ENCODE results near the gene ZBTB18.
"Not testable (repeated sequence)": the region's sequence is repeated elsewhere in the genome, so short reads cannot be mapped to it uniquely, and the experiment has no call there.

The ZBTB18 gene

GRCh38 chr1:244050835-244051444 lies at the start of gene ZBTB18:
ZBTB18 (plus strand) TSS chr1:244051283; CDS start chr1:244051432, 149 bp downstream.
- no peak for DNase-seq

- no peak for DNase-seq
Observed at GRCh38 chr1:244002721-244003120, 48.4 kb upstream of the ZBTB18 start.

GRCh38 chr1:244005455-244005854 lies 45.6 kb upstream of the ZBTB18 start:
- no peak for DNase-seq

GRCh38 chr1:244006381-244006901 lies 44.6 kb upstream of the ZBTB18 start:
- DNase-seq: no peak

- DNase-seq: no peak
Observed at GRCh38 chr1:244006961-244007360, 44.1 kb upstream of the ZBTB18 start.

- DNase-seq: peak; percentile 71
Observed at GRCh38 chr1:244010191-244010590, 40.9 kb upstream of the ZBTB18 start.

GRCh38 chr1:244010703-244011123 lies 40.4 kb upstream of the ZBTB18 start:
- no peak for DNase-seq

- DNase-seq: no peak
Observed at GRCh38 chr1:244011271-244011670, 39.8 kb upstream of the ZBTB18 start.

GRCh38 chr1:244011786-244012185 lies 39.3 kb upstream of the ZBTB18 start:
- no peak for DNase-seq

GRCh38 chr1:244012202-244012601 lies 38.9 kb upstream of the ZBTB18 start:
- DNase-seq: no peak

GRCh38 chr1:244013100-244013499 lies 38.0 kb upstream of the ZBTB18 start:
- no peak for DNase-seq

GRCh38 chr1:244014862-244015261 lies 36.2 kb upstream of the ZBTB18 start:
- DNase-seq: not testable (repeated sequence)

- no peak for DNase-seq
Observed at GRCh38 chr1:244019982-244020485, 31.0 kb upstream of the ZBTB18 start.

- no peak for DNase-seq
Observed at GRCh38 chr1:244021427-244021826, 29.7 kb upstream of the ZBTB18 start.

GRCh38 chr1:244022311-244022710 lies 28.8 kb upstream of the ZBTB18 start:
- DNase-seq: no peak

GRCh38 chr1:244022864-244023440 lies 28.1 kb upstream of the ZBTB18 start:
- DNase-seq: no peak

GRCh38 chr1:244027491-244028145 lies 23.5 kb upstream of the ZBTB18 start:
- no peak for DNase-seq

- no peak for DNase-seq
Observed at GRCh38 chr1:244028701-244029100, 22.4 kb upstream of the ZBTB18 start.

GRCh38 chr1:244029124-244029523 lies 22.0 kb upstream of the ZBTB18 start:
- no peak for DNase-seq

GRCh38 chr1:244030481-244031040 lies 20.5 kb upstream of the ZBTB18 start:
- DNase-seq: no peak

- DNase-seq: no peak
Observed at GRCh38 chr1:244035358-244035757, 15.7 kb upstream of the ZBTB18 start.

- DNase-seq: no peak
Observed at GRCh38 chr1:244037252-244037651, 13.8 kb upstream of the ZBTB18 start.

- no peak for DNase-seq
Observed at GRCh38 chr1:244041466-244042120, 9.5 kb upstream of the ZBTB18 start.
